HG02623 (cell line): Measurements from ENCODE around the gene ZNF579.
A peak's percentile ranks its signal among the peaks of the same experiment; 100 is the strongest.

Source experiments
- ATAC-seq: cut with Tn5 transposase; IDR thresholded peaks from one replicate; pipeline ENCODE4 v1.9.1; 2021; ENCODE audit warnings: moderate library complexity; ENCODE audit not compliant: unreplicated experiment

Gene ZNF579

DNA sequence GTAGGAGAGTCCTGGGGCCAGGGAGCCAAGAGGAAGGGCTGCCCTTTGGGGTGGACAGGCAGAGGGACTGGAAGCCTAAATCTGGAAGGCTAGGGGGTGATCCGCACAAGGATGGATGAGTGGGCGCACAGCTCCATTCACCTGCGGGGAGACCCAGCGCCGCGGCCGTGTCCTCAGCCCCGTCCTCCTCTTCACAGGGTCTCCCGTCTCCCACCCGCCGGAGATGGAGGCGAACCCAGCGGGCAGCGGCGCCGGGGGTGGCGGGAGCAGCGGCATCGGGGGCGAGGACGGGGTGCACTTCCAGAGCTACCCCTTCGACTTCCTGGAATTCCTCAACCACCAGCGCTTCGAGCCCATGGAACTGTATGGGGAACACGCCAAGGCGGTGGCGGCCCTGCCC is 32.7 kb upstream of the ZNF579 start:
- ATAC-seq: no peak

DNA sequence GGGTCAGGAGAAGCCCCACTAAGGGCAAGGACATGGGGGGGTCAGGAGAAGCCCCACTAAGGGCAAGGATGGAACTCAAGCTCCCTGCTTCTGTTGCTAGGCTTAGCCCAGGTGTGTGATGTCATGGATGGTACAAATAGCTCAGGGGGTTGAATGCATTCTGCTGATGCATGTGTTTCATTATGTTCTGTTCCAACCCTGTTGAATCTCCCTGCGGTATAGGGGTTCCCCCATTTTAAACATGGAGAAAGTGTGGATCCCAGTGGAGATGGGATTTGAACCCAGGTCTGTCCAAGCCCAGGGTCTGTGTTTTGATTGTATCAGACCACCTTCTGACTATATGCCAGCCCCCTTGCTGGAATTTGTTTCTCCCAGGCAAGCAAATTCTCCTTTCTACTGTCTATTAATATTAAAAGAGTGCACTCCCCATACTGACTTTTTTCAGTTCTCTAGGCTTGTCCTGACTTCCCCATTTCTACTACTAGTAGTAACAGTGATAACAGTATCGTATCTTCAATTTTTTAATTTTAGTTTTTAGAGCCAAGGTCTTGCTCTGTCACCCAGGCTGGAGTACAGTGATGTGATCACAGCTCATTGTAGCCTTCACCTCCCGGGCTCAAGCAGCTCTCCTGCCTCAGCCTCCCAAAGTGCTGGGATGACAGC is 31.5 kb upstream of the ZNF579 start:
- ATAC-seq: no peak

DNA sequence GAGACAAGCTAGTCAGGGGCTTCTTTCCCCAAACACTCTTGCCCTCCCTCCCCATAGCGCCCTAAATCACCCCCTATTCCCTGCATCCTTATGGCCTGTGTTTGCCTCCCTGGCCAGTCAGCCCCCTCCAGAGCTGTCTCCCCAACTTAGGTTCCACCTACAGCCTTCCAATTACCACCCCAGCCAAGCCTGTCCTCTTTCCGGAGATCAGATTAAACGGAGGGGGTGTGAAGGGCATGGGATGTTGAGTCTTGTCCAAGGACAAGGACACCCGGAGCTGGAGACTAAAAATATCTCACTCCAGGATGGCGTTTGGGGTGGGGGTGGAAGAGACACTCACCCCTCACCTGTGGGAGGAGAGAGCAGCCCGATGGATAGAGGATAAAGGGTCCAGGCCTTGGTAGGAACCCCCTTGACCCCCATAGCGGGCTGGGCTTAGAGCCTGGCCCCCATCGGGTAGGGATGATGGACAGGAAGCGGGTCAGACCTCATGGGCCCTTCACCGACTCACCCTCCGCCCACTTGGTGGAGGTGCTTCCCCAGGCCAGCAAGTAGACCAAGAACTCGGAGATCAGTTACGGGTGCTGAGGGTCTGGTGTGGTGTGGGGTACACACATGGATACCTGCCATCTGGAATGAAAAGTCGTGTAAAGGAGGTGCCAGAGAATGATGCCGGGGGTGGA is 30.8 kb upstream of the ZNF579 start:
- no peak for ATAC-seq

DNA sequence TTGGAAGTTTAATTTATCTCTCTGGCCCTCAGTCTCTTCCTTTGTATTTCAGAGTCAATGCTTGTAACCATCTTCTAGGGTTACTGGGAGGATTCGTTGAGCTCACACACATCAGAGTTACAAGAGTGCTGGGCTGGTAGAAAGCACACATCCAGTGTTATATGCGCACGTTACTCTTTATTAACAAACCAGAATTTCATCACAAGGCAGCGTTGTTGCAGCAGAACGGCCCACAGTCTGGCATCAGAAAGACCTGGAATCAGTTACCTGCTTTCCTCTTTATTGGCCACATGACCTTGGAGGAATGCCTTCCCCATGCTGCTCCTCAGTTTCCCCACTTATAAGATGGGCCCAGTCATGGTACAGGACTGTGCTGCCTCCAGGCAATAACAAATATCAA is 28.7 kb upstream of the ZNF579 start:
- no peak for ATAC-seq

- no peak for ATAC-seq
Measured at GRCh38 chr19:55606817-55607216, 26.2 kb upstream of the ZNF579 start.

DNA sequence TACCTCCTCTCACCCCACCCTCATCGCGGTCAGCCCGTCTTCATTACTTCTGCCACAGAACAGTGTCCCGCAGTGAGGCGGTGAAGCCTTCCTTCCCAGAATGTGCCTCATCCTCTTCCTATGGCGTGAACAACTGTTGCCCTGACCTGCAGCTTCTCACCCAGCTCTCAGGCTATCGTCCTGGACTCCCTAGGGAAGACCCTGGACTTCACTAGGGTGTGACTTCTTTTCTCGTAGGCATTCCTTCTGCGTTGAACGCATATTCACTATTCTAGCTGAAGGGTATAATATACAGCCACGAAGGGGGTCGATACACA is 25.8 kb upstream of the ZNF579 start:
- ATAC-seq: no peak

GRCh38 chr19:55605637-55606470 is 25.2 kb upstream of the ZNF579 start, which contains the start of gene ZNF865:
Gene ZNF865, plus strand, starts transcription at chr19:55605647. Its CDS starts 7,972 bp downstream, at chr19:55613619.
- no peak for ATAC-seq

DNA sequence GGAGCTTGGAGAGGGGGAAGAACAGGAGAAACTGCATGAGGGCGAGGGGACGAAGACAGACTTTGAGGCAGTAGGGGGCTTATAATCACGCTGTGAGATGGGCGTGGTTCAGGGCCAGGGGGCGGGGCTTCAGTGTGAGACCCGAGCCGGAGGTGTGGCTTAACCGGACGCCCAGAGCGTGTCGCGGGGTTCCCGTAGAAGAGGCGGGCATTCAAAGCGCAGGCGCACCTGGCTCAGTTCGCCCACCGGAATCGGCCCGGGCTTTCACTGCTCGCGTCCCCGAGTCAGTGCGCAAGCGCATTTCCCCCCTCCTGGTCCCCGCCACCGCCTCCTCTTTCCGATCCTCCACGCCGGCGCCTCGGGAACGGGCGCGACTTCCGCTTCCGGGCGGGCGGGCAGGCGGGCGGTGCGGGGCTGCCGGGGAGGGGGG is 24.6 kb upstream of the ZNF579 start:
- peak; percentile 65 for ATAC-seq

GRCh38 chr19:55603581-55604292 is 23.1 kb upstream of the ZNF579 start:
- ATAC-seq: no peak

GRCh38 chr19:55603115-55603514 is 22.5 kb upstream of the ZNF579 start:
- no peak for ATAC-seq

GRCh38 chr19:55602104-55603001 is 21.7 kb upstream of the ZNF579 start:
- ATAC-seq: no peak

GRCh38 chr19:55601084-55601483 is 20.4 kb upstream of the ZNF579 start:
- ATAC-seq: no peak

DNA sequence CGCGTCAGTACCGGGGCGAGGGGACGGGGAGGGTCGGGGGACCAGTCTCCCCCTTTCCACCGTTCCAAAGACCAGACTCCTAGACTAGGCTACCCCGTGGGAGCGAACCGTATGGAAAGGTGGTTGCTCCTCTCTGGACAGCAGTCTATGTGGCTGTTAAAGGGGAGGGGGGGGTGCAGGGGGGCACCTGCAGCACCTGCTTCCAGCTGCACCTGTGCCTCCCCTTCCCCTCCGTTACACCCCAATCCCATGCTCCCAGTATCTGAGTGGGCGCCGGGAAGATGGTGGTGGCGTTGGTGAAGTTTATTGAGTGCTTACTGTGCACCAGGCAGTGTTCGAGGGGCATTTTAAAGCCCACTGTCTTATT is 20.0 kb upstream of the ZNF579 start:
- no peak for ATAC-seq

DNA sequence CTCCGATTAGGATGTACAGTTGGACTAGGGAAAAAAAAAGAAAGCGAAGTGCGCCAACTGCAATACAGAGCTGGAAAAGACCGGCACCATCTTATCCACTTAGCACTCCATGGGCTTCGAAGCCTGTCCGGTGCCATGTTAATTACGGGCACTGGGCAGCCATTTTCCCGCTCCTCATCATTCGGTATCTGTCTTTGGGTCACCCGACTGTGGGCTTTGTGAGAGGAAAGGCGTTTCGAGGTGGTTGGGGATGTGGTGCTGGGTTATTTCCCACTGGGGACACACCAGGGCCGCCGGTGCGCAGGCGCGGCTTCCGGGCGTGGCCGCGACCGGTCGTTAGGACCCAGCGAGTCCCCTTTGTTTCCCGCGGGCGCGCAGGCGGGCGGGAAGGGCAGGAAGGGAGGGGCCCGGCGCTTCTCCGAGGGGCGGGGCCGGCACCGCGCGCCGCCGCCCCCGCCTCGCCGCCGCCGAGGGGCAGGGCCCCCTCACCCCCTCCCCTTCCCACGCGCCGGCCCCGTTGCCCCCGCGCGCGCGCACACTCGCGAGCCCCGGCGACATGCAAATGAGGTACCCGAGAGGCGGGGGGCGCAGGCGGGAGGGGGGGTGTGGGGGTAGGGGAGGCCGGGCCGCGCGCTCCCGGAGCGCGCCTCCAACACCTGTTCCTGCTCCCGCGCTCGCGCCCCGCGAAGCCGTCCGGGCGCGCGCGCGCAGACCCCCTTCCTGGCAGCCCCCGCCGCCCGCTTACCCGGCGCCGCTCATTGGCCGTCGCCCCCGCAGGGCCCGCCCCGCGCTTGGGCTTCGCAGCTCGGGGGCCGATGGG is 19.4 kb upstream of the ZNF579 start, which contains the start of gene ZNF524:
TSS of gene ZNF524 (plus strand) at position 447 of the 820 bp plus-strand sequence. CDS start 1,825 bp downstream, outside the sequence.
- ATAC-seq: peak; percentile 31

GRCh38 chr19:55599468-55599841 is 18.8 kb upstream of the ZNF579 start, which contains the start of gene FIZ1:
Gene FIZ1, minus strand, starts transcription at chr19:55599517. Its CDS starts 1,652 bp downstream, at chr19:55597865.
- ATAC-seq: peak; percentile 51

DNA sequence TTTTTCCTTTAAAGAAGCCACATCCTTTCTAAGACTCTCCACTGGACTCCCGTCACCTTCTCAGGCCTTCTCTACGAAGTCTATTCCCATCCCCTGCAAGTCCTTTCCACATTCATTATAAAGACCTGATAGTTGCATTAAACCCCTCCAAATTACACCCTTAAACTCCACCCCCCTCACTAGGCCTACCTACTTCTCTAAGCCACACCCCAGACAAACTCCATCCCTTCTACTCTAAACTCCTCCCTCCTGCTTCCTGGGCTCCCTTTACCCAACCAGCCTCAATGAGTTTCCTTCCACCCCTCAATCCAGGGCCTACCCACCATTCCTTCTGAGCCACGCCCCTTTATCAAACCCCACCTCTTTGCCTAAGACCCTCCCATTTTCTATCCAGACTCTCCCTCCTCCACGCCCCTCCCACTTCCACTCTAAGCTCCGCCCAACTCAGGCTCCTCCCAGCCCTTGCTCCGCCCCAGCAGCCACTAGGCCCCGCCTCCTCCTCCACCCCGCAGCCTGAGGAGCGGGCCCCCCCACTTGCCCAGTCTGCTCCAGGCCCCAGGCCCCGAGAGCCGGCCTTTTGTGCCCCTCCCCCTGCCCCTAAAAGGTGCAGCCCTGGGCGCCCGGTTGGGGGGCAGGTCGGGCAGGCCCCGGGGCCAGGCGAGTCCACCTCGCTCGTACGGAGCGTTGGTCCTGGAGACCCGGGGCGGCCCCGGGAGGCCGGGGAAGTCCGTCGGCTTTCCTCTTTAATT is 18.2 kb upstream of the ZNF579 start:
- ATAC-seq: peak; percentile 40

GRCh38 chr19:55598034-55598433 is 17.4 kb upstream of the ZNF579 start:
- no peak for ATAC-seq

DNA sequence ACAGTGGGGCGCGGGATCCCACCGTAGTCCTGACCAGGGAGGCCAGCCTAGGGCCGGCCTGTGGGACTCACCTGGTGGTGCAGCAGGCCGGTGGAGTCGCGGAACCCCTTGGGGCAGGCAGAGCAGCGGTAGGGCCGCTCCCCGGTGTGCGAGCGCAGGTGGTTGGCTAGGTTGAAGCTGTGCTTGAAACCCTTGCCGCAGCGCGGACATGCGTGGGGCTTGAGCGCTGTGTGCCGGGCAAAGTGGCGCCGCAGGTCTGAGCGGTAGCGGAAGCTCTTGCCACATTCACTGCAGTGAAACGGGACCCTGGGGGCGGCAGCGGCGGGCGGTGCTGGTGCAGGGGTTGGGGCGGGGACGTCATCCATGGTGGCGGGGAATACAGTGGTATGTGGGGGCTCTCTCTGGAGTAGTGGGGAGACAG is 16.9 kb upstream of the ZNF579 start:
- ATAC-seq: no peak
